ENCODE measurements around the gene C2CD2.

The C2CD2 gene

DNA sequence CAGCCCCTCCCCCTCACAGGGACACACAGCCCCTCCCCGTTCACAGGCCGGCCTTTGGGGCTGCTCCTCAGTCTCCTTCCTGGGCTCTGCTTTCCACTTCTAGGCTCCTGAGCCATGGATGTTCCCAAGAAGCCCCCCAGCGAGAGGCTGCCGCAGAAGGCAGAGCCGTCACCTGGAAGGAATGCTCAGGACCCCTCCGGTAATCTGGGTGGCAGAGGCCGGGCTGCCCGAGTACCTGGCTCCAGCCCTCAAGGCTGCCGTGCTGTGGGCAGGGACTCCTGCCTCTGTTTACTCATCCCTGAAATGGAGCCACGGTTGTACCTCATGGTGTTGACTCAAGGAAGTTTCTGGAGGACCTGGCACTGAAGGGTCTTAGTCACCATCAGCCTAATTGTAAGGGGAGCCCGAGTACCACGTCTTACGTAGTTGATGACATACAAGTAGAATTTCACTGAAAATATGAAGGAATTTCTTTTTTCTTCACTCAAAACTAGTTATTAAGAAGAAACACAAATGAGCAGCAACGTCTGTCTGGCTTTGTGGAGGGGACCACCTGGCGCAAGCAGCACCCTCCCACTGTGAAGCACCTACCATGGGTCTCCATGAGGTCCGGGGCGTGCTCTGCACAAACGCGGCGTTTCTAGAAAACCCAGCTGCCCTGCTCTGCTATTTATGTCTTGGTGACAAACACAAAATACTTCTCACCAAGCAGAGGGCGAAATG, 108.3 kb downstream of the C2CD2 start:
- no peak for TF ChIP-seq CTCF (IDR thresholded peaks at IDR 0.05; ENCODE audit: insufficient read depth, low read depth, low read length, missing control alignments)
- no peak overlapping the region for H3K4me3 ChIP-seq (ENCODE audit: low read length)
- DNase-seq (ENCODE audit: low read depth): no peak

DNA sequence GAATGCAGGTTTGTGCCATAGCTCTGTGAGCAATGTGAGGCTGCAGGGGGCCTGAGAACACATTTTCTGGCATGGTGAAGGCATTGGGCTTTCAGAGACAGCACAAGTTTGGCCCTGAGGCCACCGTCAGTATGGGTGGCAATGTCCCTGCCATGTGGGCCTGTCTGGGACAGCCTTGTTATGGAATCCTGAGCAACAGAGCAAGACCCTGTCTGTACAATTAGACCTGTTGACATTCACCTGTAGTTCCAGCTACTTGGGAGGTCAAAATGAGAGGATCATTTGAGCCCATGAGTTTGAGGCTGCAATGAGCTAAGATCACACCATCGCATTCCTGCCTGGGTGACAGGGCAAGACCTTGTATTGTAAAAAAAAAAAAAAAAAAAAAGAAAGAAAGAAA, 110.2 kb downstream of the C2CD2 start:
- H3K4me3 ChIP-seq (ENCODE audit: low read length): no peak overlapping the region
- no peak for TF ChIP-seq CTCF (IDR thresholded peaks at IDR 0.05; ENCODE audit: insufficient read depth, low read depth, low read length, missing control alignments)
- no peak for DNase-seq (ENCODE audit: low read depth)

DNA sequence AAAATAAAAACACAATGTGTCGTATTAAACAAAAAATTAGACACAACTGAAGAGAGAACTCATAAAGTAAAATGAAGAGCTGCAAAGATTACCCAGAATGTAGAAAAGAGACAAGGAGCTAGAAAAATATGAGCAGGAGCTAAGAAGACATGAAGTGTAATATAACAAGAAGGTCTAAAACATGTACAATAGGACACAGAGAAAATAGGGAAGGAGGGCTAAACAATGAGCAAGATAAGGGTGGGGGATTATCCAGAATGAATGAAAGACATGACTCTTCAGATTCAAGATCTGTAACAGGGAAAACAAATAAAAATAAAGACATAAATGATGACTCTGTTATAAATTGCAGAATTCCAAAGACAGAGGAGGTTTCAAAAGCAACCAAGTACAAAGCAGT, 112.9 kb downstream of the C2CD2 start:
- no peak for DNase-seq (ENCODE audit: low read depth)
- no peak for TF ChIP-seq CTCF (IDR thresholded peaks at IDR 0.05; ENCODE audit: insufficient read depth, low read depth, low read length, missing control alignments)
- no peak overlapping the region for H3K4me3 ChIP-seq (ENCODE audit: low read length)

- TF ChIP-seq CTCF (IDR thresholded peaks at IDR 0.05; ENCODE audit: insufficient read depth, low read depth, low read length, missing control alignments): no peak
- H3K4me3 ChIP-seq (ENCODE audit: low read length): no peak overlapping the region
- DNase-seq (ENCODE audit: low read depth): no peak
Observed at GRCh38 chr21:41839387-41840000, 114.3 kb downstream of the C2CD2 start.

DNA sequence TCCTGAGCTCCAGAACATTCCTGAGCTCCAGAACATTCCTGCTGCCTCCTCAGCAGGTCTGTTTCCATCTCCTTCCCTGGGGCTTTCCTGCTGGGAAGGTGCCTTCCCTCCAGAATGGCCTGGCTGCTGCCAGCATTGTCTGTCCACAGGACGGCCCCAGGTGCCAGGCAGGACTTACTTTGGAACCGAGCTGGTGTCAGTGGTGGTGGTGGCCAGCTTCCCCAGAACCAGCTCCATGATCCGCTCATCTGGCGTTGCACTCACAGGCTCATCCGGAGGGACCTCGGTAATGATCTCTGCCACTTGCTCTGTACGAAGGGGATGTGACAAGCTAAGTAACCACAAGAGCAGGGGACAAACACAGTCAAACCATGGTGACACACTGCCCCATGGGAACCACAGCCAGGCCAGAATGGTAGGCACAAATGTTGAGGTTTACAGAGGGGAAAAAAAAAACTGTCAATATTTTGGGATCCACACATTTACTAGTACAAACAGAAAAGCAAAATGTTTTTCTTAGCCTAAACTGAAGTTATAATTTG, 116.0 kb downstream of the C2CD2 start:
- no peak for TF ChIP-seq CTCF (IDR thresholded peaks at IDR 0.05; ENCODE audit: insufficient read depth, low read depth, low read length, missing control alignments)

GRCh38 chr21:41836166-41837015, 117.4 kb downstream of the C2CD2 start:
- TF ChIP-seq CTCF (IDR thresholded peaks at IDR 0.05; ENCODE audit: insufficient read depth, low read depth, low read length, missing control alignments): no peak
- H3K4me3 ChIP-seq (ENCODE audit: low read length): no peak overlapping the region

More for the DNA sequence above, 116.0 kb downstream of the C2CD2 start:
- no peak for DNase-seq (ENCODE audit: low read depth)
- H3K4me3 ChIP-seq (ENCODE audit: low read length): no peak overlapping the region

More at GRCh38 chr21:41836166-41837015, 117.4 kb downstream of the C2CD2 start:
- no peak for DNase-seq (ENCODE audit: low read depth)
